GM12872 (cell line): ENCODE measurements around the gene POLN.

ENCODE experiments used
- CTCF ChIP-seq: IDR thresholded peaks from 3 replicates; pipeline ENCODE4 v1.5.1; 2011; ENCODE audit warnings: low read depth, mild to moderate bottlenecking, low read length, moderate library complexity; ENCODE audit not compliant: insufficient read depth

The POLN gene

GRCh38 chr4:2259541-2260343 lies 17.8 kb upstream of the POLN start:
- no peak for TF ChIP-seq CTCF

GRCh38 chr4:2259036-2259540 lies 17.2 kb upstream of the POLN start:
- no peak for TF ChIP-seq CTCF

- TF ChIP-seq CTCF = no peak
Observed at GRCh38 chr4:2258091-2259035, 16.4 kb upstream of the POLN start.

- no peak for TF ChIP-seq CTCF
Observed at GRCh38 chr4:2257361-2258081, 15.6 kb upstream of the POLN start.

GRCh38 chr4:2256781-2257191 lies 14.9 kb upstream of the POLN start:
- no peak for TF ChIP-seq CTCF

GRCh38 chr4:2256156-2256731 lies 14.3 kb upstream of the POLN start:
- TF ChIP-seq CTCF = no peak
